ENCODE measurements around the gene ANXA10. TPM values are rescaled to one million over a fixed set of nuclear protein-coding genes. Genes with fewer than 3 reads are reported as not detected.

The ANXA10 gene
- polyA plus RNA-seq, 1 of the 3 experiments (the other 2 are of a cell fraction): 0.23 TPM

- TF ChIP-seq ZBTB33 (IDR thresholded peaks at IDR 0.05; ENCODE audit: borderline replicate concordance, low read depth) (no peak), CTCF (IDR thresholded peaks at IDR 0.05) (no peak), RCOR1 (IDR thresholded peaks at IDR 0.05; ENCODE audit: low read length) (no peak), IRF3 (IDR thresholded peaks at IDR 0.05; ENCODE audit: low read depth, low read length) (no peak), SMC3 (IDR thresholded peaks at IDR 0.05; ENCODE audit: low read depth, low read length) (no peak), RAD21 (IDR thresholded peaks at IDR 0.05; ENCODE audit: low read length) (no peak), YY1 (IDR thresholded peaks at IDR 0.05; ENCODE audit: low read depth) (no peak), EP300 (IDR thresholded peaks at IDR 0.05; ENCODE audit: borderline replicate concordance in 1 of 2, low read depth in 1 of 2, low read length in 1 of 2) (no peak), GABPA (IDR thresholded peaks at IDR 0.05; ENCODE audit: low read depth) (no peak), FOXJ3 (CRISPR knock-in tag; IDR thresholded peaks at IDR 0.05) (no peak)
Observed at GRCh38 chr4:168101026-168101425, 8.7 kb downstream of the ANXA10 start (continued).

- Histone ChIP-seq H3K9ac (no peak overlapping the region), H2AFZ (ENCODE audit: low read depth) (no peak overlapping the region), H3K4me3 (ENCODE audit: low read depth in 2 of 2, low read length in 1 of 2) (no peak overlapping the region), H3K27me3 (ENCODE audit: insufficient read depth) (no peaks in the 10 kb centered on the region), H3K4me1 (ENCODE audit: control insufficient read depth in 1 of 2, insufficient read depth in 2 of 2, low read depth in 1 of 2, low read length in 1 of 2) (peaks cover 0 to 3% of the 10 kb centered on the region in 2 experiments; a peak in 1 of 4 replicates), H3K4me2 (no peak overlapping the region), H3K9me3 (no peaks in the 10 kb centered on the region; the same call in 1 of the 2 replicates), H3K79me2 (ENCODE audit: insufficient read depth) (no peaks in the 10 kb centered on the region), H3F3A (replicated peaks; ENCODE audit: insufficient read depth) (peaks cover 15% of the 10 kb centered on the region), H3K36me3 (replicated peaks in 1 of 2; ENCODE audit: control insufficient read depth in 1 of 2, insufficient read depth in 2 of 2, low read length in 1 of 2) (no peaks in the 10 kb centered on the region), H4K20me1 (ENCODE audit: insufficient read depth) (no peaks in the 10 kb centered on the region), H3K27ac (ENCODE audit: low read depth in 2 of 2, low read length in 1 of 2) (no peak overlapping the region), H3K9me2 (no peaks in the 10 kb centered on the region)
- WGBS (ENCODE audit: low lambda C conversion rate): 67% methylated on average over 3 of the region's 3 CpGs
- DNase-seq: no peak
- ChIA-PET CTCF (interaction anchor here (2.1 kb wide), 1 partner anchor 52 kb away, joined by 7 read pairs; no protein-coding TSS in a partner anchor), POLR2A (no interaction called here)
- TF ChIP-seq USF2 (IDR thresholded peaks at IDR 0.05; ENCODE audit: borderline replicate concordance, low read depth, low read length): no peak
- TF ChIP-seq NRF1 (IDR thresholded peaks at IDR 0.05; ENCODE audit: low read depth, low read length): no peak
- no peak for TF ChIP-seq FOXM1 (IDR thresholded peaks at IDR 0.05; ENCODE audit: low read depth)
- no peak for TF ChIP-seq JUND (IDR thresholded peaks at IDR 0.05)
- no peak for TF ChIP-seq RCOR1 (IDR thresholded peaks at IDR 0.05; ENCODE audit: low read length)
- TF ChIP-seq REST (IDR thresholded peaks at IDR 0.05; ENCODE audit: low read depth, low read length): no peak
- no peak for TF ChIP-seq YY1 (IDR thresholded peaks at IDR 0.05; ENCODE audit: low read depth)
- TF ChIP-seq TEAD4 (IDR thresholded peaks at IDR 0.05; ENCODE audit: borderline replicate concordance, insufficient read depth): no peak
- no peak for TF ChIP-seq MXI1 (IDR thresholded peaks at IDR 0.05; ENCODE audit: low read depth, low read length)
- no peak for TF ChIP-seq CTCF (IDR thresholded peaks at IDR 0.05)
- no peak for TF ChIP-seq IRF3 (IDR thresholded peaks at IDR 0.05; ENCODE audit: low read depth, low read length)
Observed at GRCh38 chr4:168102403-168102802, 10.1 kb downstream of the ANXA10 start.
